ENCODE data around the gene NT5DC3.

DNA sequence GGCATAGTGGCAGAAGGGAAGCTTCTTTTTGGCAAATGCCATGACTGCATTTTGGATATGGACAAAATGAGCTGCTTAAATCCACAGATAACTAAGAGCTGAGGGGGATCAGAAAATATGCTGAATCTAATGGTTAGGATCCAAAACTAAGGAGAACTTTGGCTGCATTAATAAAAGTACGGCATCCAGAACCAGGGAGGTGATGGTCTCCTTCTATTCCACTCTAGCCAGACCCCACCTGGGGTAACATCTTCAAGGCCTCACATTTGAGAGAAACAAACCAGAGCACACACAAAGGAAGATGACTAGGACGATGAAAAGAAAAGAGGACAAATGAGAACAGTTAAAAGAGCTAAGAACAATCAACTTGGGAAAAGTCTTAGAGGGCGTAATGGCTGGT, 27.6 kb downstream of the NT5DC3 start:
- no peak for TF ChIP-seq POLR2AphosphoS5 (IDR thresholded peaks at IDR 0.05; ENCODE audit: control insufficient read depth, insufficient read depth, low read depth, low read length)
- TF ChIP-seq CREB1 (IDR thresholded peaks at IDR 0.05), result no peak
- no peak for TF ChIP-seq CREB1 (CRISPR knock-in tag; IDR thresholded peaks at IDR 0.05)
- no peak for TF ChIP-seq RFX5 (IDR thresholded peaks at IDR 0.05; ENCODE audit: low read depth, low read length)
- TF ChIP-seq, protein P1, sequence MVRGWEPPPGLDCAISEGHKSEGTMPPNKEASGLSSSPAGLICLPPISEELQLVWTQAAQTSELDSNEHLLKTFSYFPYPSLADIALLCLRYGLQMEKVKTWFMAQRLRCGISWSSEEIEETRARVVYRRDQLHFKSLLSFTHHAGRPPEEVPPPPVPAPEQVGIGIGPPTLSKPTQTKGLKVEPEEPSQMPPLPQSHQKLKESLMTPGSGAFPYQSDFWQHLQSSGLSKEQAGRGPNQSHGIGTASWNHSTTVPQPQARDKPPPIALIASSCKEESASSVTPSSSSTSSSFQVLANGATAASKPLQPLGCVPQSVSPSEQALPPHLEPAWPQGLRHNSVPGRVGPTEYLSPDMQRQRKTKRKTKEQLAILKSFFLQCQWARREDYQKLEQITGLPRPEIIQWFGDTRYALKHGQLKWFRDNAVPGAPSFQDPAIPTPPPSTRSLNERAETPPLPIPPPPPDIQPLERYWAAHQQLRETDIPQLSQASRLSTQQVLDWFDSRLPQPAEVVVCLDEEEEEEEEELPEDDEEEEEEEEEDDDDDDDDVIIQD (CRISPR knock-in tag; IDR thresholded peaks at IDR 0.05), result no peak
- TF ChIP-seq, protein P2, sequence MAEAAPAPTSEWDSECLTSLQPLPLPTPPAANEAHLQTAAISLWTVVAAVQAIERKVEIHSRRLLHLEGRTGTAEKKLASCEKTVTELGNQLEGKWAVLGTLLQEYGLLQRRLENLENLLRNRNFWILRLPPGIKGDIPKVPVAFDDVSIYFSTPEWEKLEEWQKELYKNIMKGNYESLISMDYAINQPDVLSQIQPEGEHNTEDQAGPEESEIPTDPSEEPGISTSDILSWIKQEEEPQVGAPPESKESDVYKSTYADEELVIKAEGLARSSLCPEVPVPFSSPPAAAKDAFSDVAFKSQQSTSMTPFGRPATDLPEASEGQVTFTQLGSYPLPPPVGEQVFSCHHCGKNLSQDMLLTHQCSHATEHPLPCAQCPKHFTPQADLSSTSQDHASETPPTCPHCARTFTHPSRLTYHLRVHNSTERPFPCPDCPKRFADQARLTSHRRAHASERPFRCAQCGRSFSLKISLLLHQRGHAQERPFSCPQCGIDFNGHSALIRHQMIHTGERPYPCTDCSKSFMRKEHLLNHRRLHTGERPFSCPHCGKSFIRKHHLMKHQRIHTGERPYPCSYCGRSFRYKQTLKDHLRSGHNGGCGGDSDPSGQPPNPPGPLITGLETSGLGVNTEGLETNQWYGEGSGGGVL (CRISPR knock-in tag; IDR thresholded peaks at IDR 0.05), result no peak
- TF ChIP-seq, protein P3, sequence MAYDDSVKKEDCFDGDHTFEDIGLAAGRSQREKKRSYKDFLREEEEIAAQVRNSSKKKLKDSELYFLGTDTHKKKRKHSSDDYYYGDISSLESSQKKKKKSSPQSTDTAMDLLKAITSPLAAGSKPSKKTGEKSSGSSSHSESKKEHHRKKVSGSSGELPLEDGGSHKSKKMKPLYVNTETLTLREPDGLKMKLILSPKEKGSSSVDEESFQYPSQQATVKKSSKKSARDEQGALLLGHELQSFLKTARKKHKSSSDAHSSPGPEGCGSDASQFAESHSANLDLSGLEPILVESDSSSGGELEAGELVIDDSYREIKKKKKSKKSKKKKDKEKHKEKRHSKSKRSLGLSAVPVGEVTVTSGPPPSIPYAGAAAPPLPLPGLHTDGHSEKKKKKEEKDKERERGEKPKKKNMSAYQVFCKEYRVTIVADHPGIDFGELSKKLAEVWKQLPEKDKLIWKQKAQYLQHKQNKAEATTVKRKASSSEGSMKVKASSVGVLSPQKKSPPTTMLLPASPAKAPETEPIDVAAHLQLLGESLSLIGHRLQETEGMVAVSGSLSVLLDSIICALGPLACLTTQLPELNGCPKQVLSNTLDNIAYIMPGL (CRISPR knock-in tag; IDR thresholded peaks at IDR 0.05), result no peak
- TF ChIP-seq CEBPG (CRISPR knock-in tag; IDR thresholded peaks at IDR 0.05), result no peak
- no peak for TF ChIP-seq CEBPG (tag; conservative IDR thresholded peaks at IDR 0.05 in 1 of 2, IDR thresholded peaks at IDR 0.05 in 1 of 2)
- no peak for TF ChIP-seq FOXK1 (CRISPR knock-in tag; IDR thresholded peaks at IDR 0.05; ENCODE audit: borderline replicate concordance)
- no peak for TF ChIP-seq POLR2A (conservative IDR thresholded peaks at IDR 0.05)
